Epithelial cell of esophagus (primary cell): Measurements from ENCODE around the gene SURF4.

Source experiments
- DNase-seq: peaks from one replicate; pipeline ENCODE4 v3.0.0; 2010; ENCODE audit warnings: low read depth
- H3K4me3 ChIP-seq: 2 replicates; pipeline ENCODE4 v1.5.1; 2011; ENCODE audit warnings: mild to moderate bottlenecking, low read length, control low read depth
- CTCF ChIP-seq: IDR thresholded peaks from 2 replicates; pipeline ENCODE4 v1.5.1; 2011; ENCODE audit warnings: low read depth, mild to moderate bottlenecking, low read length, control low read depth, inconsistent platforms; ENCODE audit not compliant: insufficient read depth; ENCODE audit errors: missing control alignments

SURF4 gene

GRCh38 chr9:133345596-133345995, 30.3 kb downstream of the SURF4 start:
- H3K4me3 ChIP-seq = no peak overlapping the region
- TF ChIP-seq CTCF = no peak
- DNase-seq = no peak

- TF ChIP-seq CTCF = no peak
- no peak for DNase-seq
- no peak overlapping the region for H3K4me3 ChIP-seq
Measured at GRCh38 chr9:133344979-133345378, 30.9 kb downstream of the SURF4 start.

- TF ChIP-seq CTCF = no peak
- no peak for DNase-seq
- H3K4me3 ChIP-seq = no peak overlapping the region
Measured at GRCh38 chr9:133344071-133344470, 31.8 kb downstream of the SURF4 start.

- DNase-seq = no peak
- no peak overlapping the region for H3K4me3 ChIP-seq
- no peak for TF ChIP-seq CTCF
Measured at GRCh38 chr9:133342570-133342969, 33.3 kb downstream of the SURF4 start.

- DNase-seq = no peak
- peak; percentile 20 for TF ChIP-seq CTCF
- H3K4me3 ChIP-seq = no peak overlapping the region
Measured at GRCh38 chr9:133342069-133342406, 33.8 kb downstream of the SURF4 start.

GRCh38 chr9:133341369-133342068, 34.3 kb downstream of the SURF4 start:
- no peak overlapping the region for H3K4me3 ChIP-seq
- DNase-seq = no peak
- no peak for TF ChIP-seq CTCF

GRCh38 chr9:133340916-133341315, 34.9 kb downstream of the SURF4 start:
- DNase-seq = no peak
- no peak overlapping the region for H3K4me3 ChIP-seq
- TF ChIP-seq CTCF = no peak
